Measurements from ENCODE around the gene FGD4.

Gene FGD4

GRCh38 chr12:32451816-32452215 lies 52.5 kb downstream of the FGD4 start:
- Histone ChIP-seq H3K27me3 (ENCODE audit: insufficient read depth, low read length, poor library complexity, severe bottlenecking) (no peaks in the 10 kb centered on the region), H3K4me1 (ENCODE audit: insufficient read depth, low read length, poor library complexity, severe bottlenecking) (no peaks in the 10 kb centered on the region), H3K36me3 (ENCODE audit: insufficient read depth, low read length) (no peaks in the 10 kb centered on the region), H3K9ac (ENCODE audit: low read depth, low read length, poor library complexity, severe bottlenecking) (no peak overlapping the region), H4K20me1 (ENCODE audit: insufficient read depth, low read length, poor library complexity, severe bottlenecking) (no peaks in the 10 kb centered on the region), H2AFZ (ENCODE audit: low read length) (no peak overlapping the region), H3K4me3 (ENCODE audit: low read length, poor library complexity, severe bottlenecking) (no peak overlapping the region), H3K9me2 (replicated peaks; ENCODE audit: low read depth, low read length) (no peaks in the 10 kb centered on the region), H3K79me2 (ENCODE audit: insufficient read depth, low read length) (no peaks in the 10 kb centered on the region), H3K9me3 (ENCODE audit: insufficient read depth, low read depth, low read length) (no peaks in the 10 kb centered on the region), H3K4me2 (ENCODE audit: low read depth, low read length, poor library complexity, severe bottlenecking) (no peak overlapping the region), H3F3A (ENCODE audit: low read depth) (no peaks in the 10 kb centered on the region)
- no peak for TF ChIP-seq EZH2phosphoT487 (IDR thresholded peaks at IDR 0.05; ENCODE audit: borderline replicate concordance)
- TF ChIP-seq CTCF (conservative IDR thresholded peaks at IDR 0.05; ENCODE audit: low read length), result no peak

- Histone ChIP-seq H3F3A (ENCODE audit: low read depth) (no peaks in the 10 kb centered on the region), H3K4me3 (ENCODE audit: low read length, poor library complexity, severe bottlenecking) (no peak overlapping the region), H3K4me2 (ENCODE audit: low read depth, low read length, poor library complexity, severe bottlenecking) (no peak overlapping the region), H3K4me1 (ENCODE audit: insufficient read depth, low read length, poor library complexity, severe bottlenecking) (no peaks in the 10 kb centered on the region), H4K20me1 (ENCODE audit: insufficient read depth, low read length, poor library complexity, severe bottlenecking) (no peaks in the 10 kb centered on the region), H3K9me3 (ENCODE audit: insufficient read depth, low read depth, low read length) (no peaks in the 10 kb centered on the region), H3K36me3 (ENCODE audit: insufficient read depth, low read length) (no peaks in the 10 kb centered on the region), H3K9ac (ENCODE audit: low read depth, low read length, poor library complexity, severe bottlenecking) (no peak overlapping the region), H3K9me2 (replicated peaks; ENCODE audit: low read depth, low read length) (no peaks in the 10 kb centered on the region), H3K27me3 (ENCODE audit: insufficient read depth, low read length, poor library complexity, severe bottlenecking) (no peaks in the 10 kb centered on the region), H3K79me2 (ENCODE audit: insufficient read depth, low read length) (no peaks in the 10 kb centered on the region), H2AFZ (ENCODE audit: low read length) (no peak overlapping the region)
- TF ChIP-seq CTCF (conservative IDR thresholded peaks at IDR 0.05; ENCODE audit: low read length) (no peak), EZH2phosphoT487 (IDR thresholded peaks at IDR 0.05; ENCODE audit: borderline replicate concordance) (no peak)
Measured at GRCh38 chr12:32454075-32454474, 54.7 kb downstream of the FGD4 start.

GRCh38 chr12:32454866-32455265 lies 55.5 kb downstream of the FGD4 start:
- no peaks in the 10 kb centered on the region for H3K4me1 ChIP-seq (ENCODE audit: insufficient read depth, low read length, poor library complexity, severe bottlenecking)
- H3K36me3 ChIP-seq (ENCODE audit: insufficient read depth, low read length), result no peaks in the 10 kb centered on the region
- H3K79me2 ChIP-seq (ENCODE audit: insufficient read depth, low read length), result no peaks in the 10 kb centered on the region
- H3K9ac ChIP-seq (ENCODE audit: low read depth, low read length, poor library complexity, severe bottlenecking), result no peak overlapping the region
- H3K4me3 ChIP-seq (ENCODE audit: low read length, poor library complexity, severe bottlenecking), result no peak overlapping the region
- no peaks in the 10 kb centered on the region for H3K27me3 ChIP-seq (ENCODE audit: insufficient read depth, low read length, poor library complexity, severe bottlenecking)
- TF ChIP-seq CTCF (conservative IDR thresholded peaks at IDR 0.05; ENCODE audit: low read length), result no peak
- TF ChIP-seq EZH2phosphoT487 (IDR thresholded peaks at IDR 0.05; ENCODE audit: borderline replicate concordance), result no peak
- H3K9me2 ChIP-seq (replicated peaks; ENCODE audit: low read depth, low read length), result no peaks in the 10 kb centered on the region
- no peaks in the 10 kb centered on the region for H3K9me3 ChIP-seq (ENCODE audit: insufficient read depth, low read depth, low read length)
- no peak overlapping the region for H3K4me2 ChIP-seq (ENCODE audit: low read depth, low read length, poor library complexity, severe bottlenecking)
- H4K20me1 ChIP-seq (ENCODE audit: insufficient read depth, low read length, poor library complexity, severe bottlenecking), result no peaks in the 10 kb centered on the region
- H2AFZ ChIP-seq (ENCODE audit: low read length), result no peak overlapping the region
- no peaks in the 10 kb centered on the region for H3F3A ChIP-seq (ENCODE audit: low read depth)
